GM12891 (cell line): ENCODE data around the gene ANGPTL4.

Experiments used
- DNase-seq: peaks from one replicate; pipeline ENCODE4 v3.0.0; 2011; ENCODE audit warnings: low spot score; ENCODE audit not compliant: insufficient read length
- FAIRE-seq: peaks from 2 replicates; lab custom pipeline; 2011; peaks lifted over from hg19 to GRCh38; lab: Jason Lieb, UNC
- PAX5 ChIP-seq: IDR thresholded peaks from 2 replicates; pipeline ENCODE4 v1.6.1; 2011; ENCODE audit warnings: low read length, moderate library complexity, mild to moderate bottlenecking; ENCODE audit not compliant: insufficient read depth, severe bottlenecking
- POLR2A ChIP-seq: IDR thresholded peaks from 2 replicates; pipeline ENCODE4 v1.6.1; 2011; ENCODE audit warnings: low read depth, low read length, control low read depth
- POLR2AphosphoS5 ChIP-seq: IDR thresholded peaks from 2 replicates; pipeline ENCODE4 v1.6.1; 2011; ENCODE audit warnings: low read depth, low read length, control low read depth
- POU2F2 ChIP-seq: IDR thresholded peaks from 2 replicates; pipeline ENCODE4 v1.6.1; 2011; ENCODE audit warnings: low read depth, mild to moderate bottlenecking, control low read depth, low read length, moderate library complexity
- SPI1 ChIP-seq: IDR thresholded peaks from 2 replicates; pipeline ENCODE4 v1.6.1; 2011; ENCODE audit warnings: low read depth, low read length, control low read depth
- TAF1 ChIP-seq: IDR thresholded peaks from 2 replicates; pipeline ENCODE4 v1.6.1; 2011; ENCODE audit warnings: low read depth, low read length, control low read depth

ANGPTL4 gene

GRCh38 chr19:8322638-8322997 is 41.3 kb upstream of the ANGPTL4 start:
- TF ChIP-seq POLR2A (no peak), POLR2AphosphoS5 (no peak), TAF1 (no peak), PAX5 (no peak)
- FAIRE-seq (no peak), DNase-seq (no peak)

- FAIRE-seq, result no peak
- DNase-seq, result no peak
These were observed 40.2 kb upstream of the ANGPTL4 start for GRCh38 chr19:8323781-8324185.

GRCh38 chr19:8324186-8325050 is 39.5 kb upstream of the ANGPTL4 start:
- no peak for FAIRE-seq
- TF ChIP-seq TAF1, result no peak
- no peak for TF ChIP-seq PAX5
- TF ChIP-seq POLR2AphosphoS5, result peak; percentile 53
- TF ChIP-seq SPI1, result no peak
- 0 out of 2 replicates have a peak, but pooled peaks have one; percentile 71 for TF ChIP-seq POLR2A
- 0 out of 2 replicates have a peak, but pooled peaks have one; percentile 8 for TF ChIP-seq POU2F2
- DNase-seq, result no peak

More at GRCh38 chr19:8323781-8324185, 40.2 kb upstream of the ANGPTL4 start:
- TF ChIP-seq SPI1 (no peak), POLR2A (no peak), POLR2AphosphoS5 (no peak), TAF1 (no peak), PAX5 (no peak), POU2F2 (no peak)

- TF ChIP-seq SPI1, result no peak
- TF ChIP-seq POU2F2, result no peak
- TF ChIP-seq PAX5, result no peak
- no peak for TF ChIP-seq POLR2A
- no peak for TF ChIP-seq TAF1
- no peak for TF ChIP-seq POLR2AphosphoS5
- FAIRE-seq (no peak), DNase-seq (no peak)
These were observed 38.5 kb upstream of the ANGPTL4 start for GRCh38 chr19:8325454-8325853.

GRCh38 chr19:8329996-8330395 is 34.0 kb upstream of the ANGPTL4 start:
- FAIRE-seq (no peak), DNase-seq (no peak)

GRCh38 chr19:8331263-8331845 is 32.6 kb upstream of the ANGPTL4 start:
- DNase-seq, result no peak
- TF ChIP-seq POLR2A, result no peak
- TF ChIP-seq PAX5, result no peak
- FAIRE-seq, result no peak

More at GRCh38 chr19:8329996-8330395, 34.0 kb upstream of the ANGPTL4 start:
- TF ChIP-seq POLR2A, result no peak
- no peak for TF ChIP-seq POLR2AphosphoS5
- no peak for TF ChIP-seq PAX5
- TF ChIP-seq TAF1, result no peak
- TF ChIP-seq SPI1, result no peak
- TF ChIP-seq POU2F2, result no peak

- TF ChIP-seq PAX5 (no peak), POLR2AphosphoS5 (no peak), TAF1 (no peak), SPI1 (no peak), POLR2A (no peak), POU2F2 (no peak)
- no peak for FAIRE-seq
These were observed 30.8 kb upstream of the ANGPTL4 start for GRCh38 chr19:8332976-8333766.

GRCh38 chr19:8333767-8334457 is 30.0 kb upstream of the ANGPTL4 start:
- no peak for FAIRE-seq
- DNase-seq, result no peak

More at GRCh38 chr19:8332976-8333766, 30.8 kb upstream of the ANGPTL4 start:
- DNase-seq, result no peak

More at GRCh38 chr19:8333767-8334457, 30.0 kb upstream of the ANGPTL4 start:
- no peak for TF ChIP-seq POLR2AphosphoS5
